DND-41 (cell line): ENCODE data around the gene CHMP1A.

Source experiments
- ATAC-seq: fragments of 200-7000 bp; cut with Tn5 transposase; 3 replicates; pipeline ENCODE4 v1.9.1; 2021; ENCODE audit warnings: low read depth; ENCODE audit not compliant: insufficient read depth
- DNase-seq: peaks from one replicate; pipeline ENCODE4 v3.0.0-alpha.2; 2020
- H2AFZ ChIP-seq: 2 replicates; pipeline ENCODE4 v1.6.0; 2012; ENCODE audit warnings: low read depth, low read length
- H3K27ac ChIP-seq: 2 replicates; pipeline ENCODE4 v1.5.1; 2012; ENCODE audit warnings: low read length, inconsistent platforms
- H3K27me3 ChIP-seq: fragments of 200-600 bp; sonication (generic); 2 replicates; pipeline ENCODE4 v1.6.0; 2012; ENCODE audit warnings: low read length, mild to moderate bottlenecking, inconsistent platforms; ENCODE audit not compliant: insufficient read depth, poor library complexity
- H3K36me3 ChIP-seq: 2 replicates; pipeline ENCODE4 v1.5.1; 2012; ENCODE audit warnings: low read length, inconsistent platforms; ENCODE audit not compliant: insufficient read depth
- H3K4me1 ChIP-seq: 2 replicates; pipeline ENCODE4 v1.5.1; 2012; ENCODE audit warnings: mild to moderate bottlenecking, low read length; ENCODE audit not compliant: insufficient read depth
- H3K4me2 ChIP-seq: 2 replicates; pipeline ENCODE4 v1.6.0; 2012; ENCODE audit warnings: mild to moderate bottlenecking, moderate library complexity, low read length, inconsistent platforms; ENCODE audit not compliant: insufficient read depth
- H3K4me3 ChIP-seq, 2 experiments: fragments of 200-600 bp in 1 of 2; shearing (Covaris generic) in 1 of 2; 2 replicates each; pipeline ENCODE4 v1.5.1; 2012 to 2016; ENCODE audit warnings: inconsistent platforms in 2 of 2, low read length in 2 of 2, mild to moderate bottlenecking in 2 of 2, low read depth in 1 of 2, moderate library complexity in 1 of 2
- H3K79me2 ChIP-seq: 2 replicates; pipeline ENCODE4 v1.6.0; 2012; ENCODE audit warnings: low read length, inconsistent platforms; ENCODE audit not compliant: insufficient read depth
- H3K9ac ChIP-seq: 2 replicates; pipeline ENCODE4 v1.6.0; 2012; ENCODE audit warnings: low read depth, mild to moderate bottlenecking, inconsistent platforms, low read length, moderate library complexity
- H3K9me3 ChIP-seq: 2 replicates; pipeline ENCODE4 v1.5.1; 2012; ENCODE audit warnings: low read length, moderate library complexity, mild to moderate bottlenecking, inconsistent platforms; ENCODE audit not compliant: insufficient read depth, severe bottlenecking
- H4K20me1 ChIP-seq: 2 replicates; pipeline ENCODE4 v1.6.0; 2012; ENCODE audit warnings: low read length; ENCODE audit not compliant: insufficient read depth
- EZH2 ChIP-seq: IDR thresholded peaks from 3 replicates; pipeline ENCODE4 v1.6.1; 2012; ENCODE audit warnings: borderline replicate concordance, low read depth, mild to moderate bottlenecking, moderate library complexity, low read length, inconsistent platforms; ENCODE audit not compliant: severe bottlenecking
- TF ChIP-seq, protein P1 (sequence below): IDR thresholded peaks from 2 replicates; pipeline ENCODE4 v1.5.1; 2012; ENCODE audit warnings: borderline replicate concordance, low read length, moderate library complexity, mild to moderate bottlenecking; ENCODE audit not compliant: poor library complexity, severe bottlenecking; ENCODE audit errors: extremely low read depth

Gene CHMP1A

DNA sequence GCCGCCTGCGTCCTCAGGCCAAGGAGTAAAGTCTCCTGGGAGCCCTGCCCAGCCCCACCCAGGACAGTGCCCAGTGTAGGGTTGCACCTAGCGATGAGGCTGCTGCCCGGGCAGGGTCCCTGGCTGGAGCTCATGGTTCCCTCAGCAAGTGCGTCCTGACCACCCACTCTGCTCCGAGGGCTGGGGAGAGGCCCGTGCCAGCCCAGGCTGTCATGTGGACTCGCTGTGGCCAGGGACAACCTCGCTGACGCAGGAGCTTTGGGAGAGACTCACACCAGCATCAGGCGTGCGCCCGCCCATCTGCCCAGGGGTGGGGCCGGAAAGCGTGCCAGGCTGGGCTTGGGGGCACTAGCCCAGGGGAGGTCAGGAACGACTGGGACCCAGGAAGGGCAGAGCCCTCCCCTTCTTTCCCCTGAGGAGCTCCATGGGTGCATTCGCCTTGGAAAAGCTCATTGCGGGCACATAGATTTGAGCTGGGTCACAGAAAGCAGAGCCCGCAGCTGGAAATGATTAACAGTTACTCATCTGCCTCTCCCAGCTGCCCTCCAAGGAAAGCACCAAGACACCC is 24.4 kb downstream of the CHMP1A start:
- no peak for DNase-seq
- Histone ChIP-seq H2AFZ (no peak overlapping the region), H3K4me1 (no peaks in the 10 kb centered on the region), H3K36me3 (no peaks in the 10 kb centered on the region), H3K27ac (no peak overlapping the region), H3K9me3 (no peaks in the 10 kb centered on the region), H3K9ac (no peak overlapping the region), H3K79me2 (no peaks in the 10 kb centered on the region), H3K27me3 (no peaks in the 10 kb centered on the region), H4K20me1 (no peaks in the 10 kb centered on the region), H3K4me3 (no peak overlapping the region), H3K4me2 (no peak overlapping the region)
- TF ChIP-seq, protein P1, sequence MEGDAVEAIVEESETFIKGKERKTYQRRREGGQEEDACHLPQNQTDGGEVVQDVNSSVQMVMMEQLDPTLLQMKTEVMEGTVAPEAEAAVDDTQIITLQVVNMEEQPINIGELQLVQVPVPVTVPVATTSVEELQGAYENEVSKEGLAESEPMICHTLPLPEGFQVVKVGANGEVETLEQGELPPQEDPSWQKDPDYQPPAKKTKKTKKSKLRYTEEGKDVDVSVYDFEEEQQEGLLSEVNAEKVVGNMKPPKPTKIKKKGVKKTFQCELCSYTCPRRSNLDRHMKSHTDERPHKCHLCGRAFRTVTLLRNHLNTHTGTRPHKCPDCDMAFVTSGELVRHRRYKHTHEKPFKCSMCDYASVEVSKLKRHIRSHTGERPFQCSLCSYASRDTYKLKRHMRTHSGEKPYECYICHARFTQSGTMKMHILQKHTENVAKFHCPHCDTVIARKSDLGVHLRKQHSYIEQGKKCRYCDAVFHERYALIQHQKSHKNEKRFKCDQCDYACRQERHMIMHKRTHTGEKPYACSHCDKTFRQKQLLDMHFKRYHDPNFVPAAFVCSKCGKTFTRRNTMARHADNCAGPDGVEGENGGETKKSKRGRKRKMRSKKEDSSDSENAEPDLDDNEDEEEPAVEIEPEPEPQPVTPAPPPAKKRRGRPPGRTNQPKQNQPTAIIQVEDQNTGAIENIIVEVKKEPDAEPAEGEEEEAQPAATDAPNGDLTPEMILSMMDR: no peak
- TF ChIP-seq EZH2: no peak
- no peak for ATAC-seq

DNA sequence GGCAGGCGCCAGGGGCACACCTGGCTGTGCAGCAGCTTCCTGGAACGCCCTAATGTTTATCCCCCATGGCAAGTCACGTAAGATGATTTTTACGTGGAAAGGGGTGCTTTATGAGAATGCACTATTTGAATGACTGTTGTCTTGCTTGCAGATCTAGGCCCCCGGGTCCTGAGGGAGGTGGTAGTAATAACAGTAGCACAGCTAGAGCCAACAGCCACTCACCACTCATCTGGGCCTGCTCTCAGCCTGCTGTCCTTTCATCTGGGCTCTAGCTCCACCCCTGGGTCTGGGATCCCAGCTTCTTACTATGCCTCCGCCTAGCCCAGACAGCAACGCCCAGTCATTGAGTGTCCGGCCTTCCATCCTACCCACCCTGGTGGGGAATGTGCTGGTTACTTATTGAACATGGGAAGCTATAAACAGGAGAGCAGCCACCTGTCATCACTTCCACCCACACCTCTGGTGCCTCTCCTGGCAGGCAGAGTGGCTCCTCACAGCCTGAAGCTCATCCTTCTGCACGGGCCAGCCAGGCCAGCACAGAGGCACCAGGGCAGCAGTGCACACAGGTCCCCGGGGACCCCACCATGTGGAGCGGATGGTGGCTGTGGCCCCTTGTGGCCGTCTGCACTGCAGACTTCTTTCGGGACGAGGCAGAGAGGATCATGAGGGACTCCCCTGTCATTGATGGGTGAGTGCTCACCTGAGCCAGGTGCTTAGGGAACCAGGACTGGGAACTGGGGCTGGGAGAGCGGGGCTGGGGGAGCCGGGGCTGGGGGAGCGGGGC is 27.5 kb downstream of the CHMP1A start:
- H3K9me3 ChIP-seq: no peaks in the 10 kb centered on the region
- no peak overlapping the region for H3K9ac ChIP-seq
- H3K79me2 ChIP-seq: no peaks in the 10 kb centered on the region
- H2AFZ ChIP-seq: no peak overlapping the region
- no peaks in the 10 kb centered on the region for H4K20me1 ChIP-seq
- no peaks in the 10 kb centered on the region for H3K36me3 ChIP-seq
- H3K4me3 ChIP-seq: no peak overlapping the region
- no peak for ATAC-seq
- H3K27me3 ChIP-seq: no peaks in the 10 kb centered on the region
- DNase-seq: no peak
- TF ChIP-seq, protein P1: no peak
- TF ChIP-seq EZH2: no peak
- no peak overlapping the region for H3K27ac ChIP-seq
- no peaks in the 10 kb centered on the region for H3K4me1 ChIP-seq
- no peak overlapping the region for H3K4me2 ChIP-seq

DNA sequence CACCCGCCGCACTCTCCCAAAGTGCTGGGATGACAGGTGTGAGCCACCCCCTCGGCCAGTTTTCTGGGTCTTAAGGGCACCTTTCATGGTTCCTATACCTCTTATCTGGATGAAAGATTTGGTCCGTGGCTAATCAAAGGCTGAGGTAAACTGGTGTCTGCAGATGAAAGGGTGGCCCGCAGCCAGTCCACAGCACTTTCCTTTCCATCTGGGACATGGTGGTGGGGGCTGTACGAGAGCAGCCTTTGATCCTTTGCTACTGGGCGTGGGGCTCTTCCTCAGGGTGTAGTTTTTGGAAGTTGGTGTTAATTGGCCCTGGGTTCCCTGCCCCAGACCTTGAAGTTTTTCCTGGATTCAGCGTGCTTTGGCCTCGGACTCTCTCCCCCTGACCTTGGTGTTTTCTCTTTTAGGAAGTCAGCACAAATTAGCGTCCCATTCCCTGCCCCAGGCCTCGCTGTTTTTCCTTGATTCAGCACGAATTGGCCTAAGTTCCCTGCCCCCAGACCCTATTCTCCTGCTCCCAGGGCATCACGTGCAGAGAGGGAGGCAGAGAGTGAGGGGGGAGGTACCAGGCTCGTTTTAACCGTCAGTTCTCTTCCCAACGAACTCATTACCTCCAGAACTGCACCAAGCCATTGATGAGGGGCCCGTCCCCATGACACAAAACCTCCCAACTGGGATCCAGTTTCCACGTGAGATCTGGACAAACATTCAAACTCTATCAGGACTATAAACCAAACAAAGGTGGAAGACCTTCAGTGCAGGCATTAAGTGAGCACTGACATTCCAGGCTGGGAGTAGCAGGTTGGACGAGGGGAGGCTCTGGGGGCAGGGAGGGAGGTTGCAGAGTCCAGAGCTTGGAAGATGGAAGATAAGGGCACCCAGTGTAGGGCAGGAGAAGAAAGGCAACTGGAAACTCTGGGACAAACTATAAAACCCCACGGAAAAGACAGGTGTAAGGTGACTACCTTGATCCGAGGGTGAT is 32.4 kb downstream of the CHMP1A start:
- no peaks in the 10 kb centered on the region for H4K20me1 ChIP-seq
- no peak for DNase-seq
- ATAC-seq: no peak; the same call in 2 of the 3 replicates
- no peaks in the 10 kb centered on the region for H3K9me3 ChIP-seq
- no peak overlapping the region for H3K27ac ChIP-seq
- no peaks in the 10 kb centered on the region for H3K79me2 ChIP-seq
- H3K4me2 ChIP-seq: no peak overlapping the region
- no peaks in the 10 kb centered on the region for H3K4me1 ChIP-seq
- H3K36me3 ChIP-seq: no peaks in the 10 kb centered on the region
- H3K4me3 ChIP-seq: no peak overlapping the region
- no peak for TF ChIP-seq EZH2
- TF ChIP-seq, protein P1: no peak
- H3K9ac ChIP-seq: no peak overlapping the region
- no peak overlapping the region for H2AFZ ChIP-seq
- H3K27me3 ChIP-seq: no peaks in the 10 kb centered on the region
